ENCODE measurements around the gene XNDC1N.
"Not testable (repeated sequence)": the region's sequence is repeated elsewhere in the genome, so short reads cannot be mapped to it uniquely, and the experiment has no call there.

XNDC1N gene

GRCh38 chr11:71889181-71889872 is 39.1 kb downstream of the XNDC1N start:
- H3K27me3 ChIP-seq (replicated peaks; ENCODE audit: control insufficient read depth, insufficient read depth, low read length); H3K9me3 ChIP-seq (ENCODE audit: control insufficient read depth, low read length); DNase-seq (ENCODE audit: low read depth); H3K36me3 ChIP-seq (ENCODE audit: control insufficient read depth, insufficient read depth, low read length, severe bottlenecking); H3K4me3 ChIP-seq (ENCODE audit: low read length); H3K9ac ChIP-seq (ENCODE audit: low read length); H3K4me1 ChIP-seq (ENCODE audit: control insufficient read depth, insufficient read depth, low read length): not testable (repeated sequence)

- not testable (repeated sequence) for H3K4me1 ChIP-seq (ENCODE audit: control insufficient read depth, insufficient read depth, low read length); H3K9me3 ChIP-seq (ENCODE audit: control insufficient read depth, low read length); DNase-seq (ENCODE audit: low read depth)
These were observed 39.9 kb downstream of the XNDC1N start for GRCh38 chr11:71888335-71889010.

GRCh38 chr11:71885806-71886205 is 42.6 kb downstream of the XNDC1N start:
- not testable (repeated sequence) for H3K27me3 ChIP-seq (replicated peaks; ENCODE audit: control insufficient read depth, insufficient read depth, low read length); DNase-seq (ENCODE audit: low read depth); H3K4me3 ChIP-seq (ENCODE audit: low read length); H3K36me3 ChIP-seq (ENCODE audit: control insufficient read depth, insufficient read depth, low read length, severe bottlenecking); H3K9me3 ChIP-seq (ENCODE audit: control insufficient read depth, low read length); H3K4me1 ChIP-seq (ENCODE audit: control insufficient read depth, insufficient read depth, low read length); H3K9ac ChIP-seq (ENCODE audit: low read length)

More at GRCh38 chr11:71888335-71889010, 39.9 kb downstream of the XNDC1N start:
- H3K9ac ChIP-seq (ENCODE audit: low read length); H3K4me3 ChIP-seq (ENCODE audit: low read length); H3K27me3 ChIP-seq (replicated peaks; ENCODE audit: control insufficient read depth, insufficient read depth, low read length); H3K36me3 ChIP-seq (ENCODE audit: control insufficient read depth, insufficient read depth, low read length, severe bottlenecking): not testable (repeated sequence)

All from adipocyte (in vitro differentiated cells).